Activated T-helper 1 cell treated with anti-CD3 and anti-CD28 coated beads, Interleukin-12 subunit alpha, Interleukin-12 subunit beta, Interleukin-2, Interleukin-4 antibody, amounts not matched to agents 30 ng/mL and 10 ng/mL and 1 ng/mL, durations not matched to agents 14 hours and 24 hours and 36 hours (primary cell): Measurements from ENCODE around the gene LIN7A. TPM values are rescaled to one million over a fixed set of nuclear protein-coding genes. Genes with fewer than 3 reads are reported as not detected.
"Not testable (repeated sequence)": the region's sequence is repeated elsewhere in the genome, so short reads cannot be mapped to it uniquely, and the experiment has no call there.

Experiments used
- DNase-seq: peaks from one replicate; pipeline ENCODE4 v3.0.0; 2021; ENCODE audit warnings: low spot score
- H3K27ac Mint-ChIP-seq: one replicate; pipeline ENCODE4 v1.8.0; 2021; ENCODE audit warnings: mild to moderate bottlenecking, mixed read lengths
- H3K27me3 Mint-ChIP-seq: one replicate; pipeline ENCODE4 v1.8.0; 2022; ENCODE audit warnings: mild to moderate bottlenecking, moderate library complexity, mixed read lengths; ENCODE audit not compliant: insufficient read depth
- H3K36me3 Mint-ChIP-seq: one replicate; pipeline ENCODE4 v1.8.0; 2021; ENCODE audit warnings: low read depth, mixed read lengths
- H3K4me1 Mint-ChIP-seq: one replicate; pipeline ENCODE4 v1.8.0; 2021; ENCODE audit warnings: low read depth, mixed read lengths
- H3K4me3 Mint-ChIP-seq: one replicate; pipeline ENCODE4 v1.8.0; 2021; ENCODE audit warnings: mild to moderate bottlenecking, moderate library complexity, mixed read lengths
- H3K9me3 Mint-ChIP-seq: one replicate; pipeline ENCODE4 v1.8.0; 2021; ENCODE audit warnings: mixed read lengths
- intact Hi-C: fragments of 100-400 bp; cut with micrococcal nuclease; formaldehyde crosslinking; loops from one replicate; pipeline ENCODE4 v1.15.1; 2024
- total RNA-seq: library from RNA; stranded (reverse); gene quantifications from 2 replicates; pipeline ENCODE4 v1.2.3, GENCODE V29; 2022

LIN7A gene
- total RNA-seq, 1 donor from 2014 or later = 1.5 TPM

GRCh38 chr12:80902711-80903110 lies 35.0 kb downstream of the LIN7A start:
- Mint-ChIP-seq H3K4me1 (no peaks in the 10 kb centered on the region), H3K9me3 (no peaks in the 10 kb centered on the region), H3K27ac (no peak overlapping the region), H3K27me3 (no peaks in the 10 kb centered on the region), H3K4me3 (no peak overlapping the region), H3K36me3 (no peaks in the 10 kb centered on the region)
- no peak for DNase-seq
- intact Hi-C loops = no loop called here

GRCh38 chr12:80901661-80902060 lies 36.1 kb downstream of the LIN7A start:
- no peaks in the 10 kb centered on the region for H3K4me1 Mint-ChIP-seq
- DNase-seq = no peak
- no peaks in the 10 kb centered on the region for H3K36me3 Mint-ChIP-seq
- no peaks in the 10 kb centered on the region for H3K27me3 Mint-ChIP-seq
- intact Hi-C loops = no loop called here
- no peak overlapping the region for H3K27ac Mint-ChIP-seq
- no peaks in the 10 kb centered on the region for H3K9me3 Mint-ChIP-seq
- no peak overlapping the region for H3K4me3 Mint-ChIP-seq

GRCh38 chr12:80895240-80895639 lies 42.5 kb downstream of the LIN7A start:
- Mint-ChIP-seq H3K4me3 (no peak overlapping the region), H3K27me3 (no peaks in the 10 kb centered on the region), H3K36me3 (no peaks in the 10 kb centered on the region), H3K9me3 (peaks cover 4% of the 10 kb centered on the region), H3K27ac (no peak overlapping the region), H3K4me1 (no peaks in the 10 kb centered on the region)
- DNase-seq = no peak
- intact Hi-C loops = no loop called here

GRCh38 chr12:80894179-80894578 lies 43.6 kb downstream of the LIN7A start:
- intact Hi-C loops = no loop called here
- H3K36me3 Mint-ChIP-seq = no peaks in the 10 kb centered on the region
- DNase-seq = no peak

GRCh38 chr12:80892597-80893445 lies 44.9 kb downstream of the LIN7A start:
- intact Hi-C loops = no loop called here
- Mint-ChIP-seq H3K4me1 (no peaks in the 10 kb centered on the region), H3K9me3 (peaks cover 4% of the 10 kb centered on the region), H3K4me3 (no peak overlapping the region), H3K36me3 (no peaks in the 10 kb centered on the region), H3K27ac (no peak overlapping the region), H3K27me3 (no peaks in the 10 kb centered on the region)
- no peak for DNase-seq

More at GRCh38 chr12:80894179-80894578, 43.6 kb downstream of the LIN7A start:
- Mint-ChIP-seq H3K9me3 (peaks cover 4% of the 10 kb centered on the region), H3K27ac (no peak overlapping the region), H3K4me1 (no peaks in the 10 kb centered on the region), H3K4me3 (no peak overlapping the region), H3K27me3 (no peaks in the 10 kb centered on the region)

- Mint-ChIP-seq H3K4me3 (no peak overlapping the region), H3K9me3 (peaks cover 3% of the 10 kb centered on the region)
Measured at GRCh38 chr12:80884651-80885050, 53.1 kb downstream of the LIN7A start.

GRCh38 chr12:80881106-80881505 lies 56.6 kb downstream of the LIN7A start:
- no peak for DNase-seq

More at GRCh38 chr12:80884651-80885050, 53.1 kb downstream of the LIN7A start:
- Mint-ChIP-seq H3K27me3 (no peaks in the 10 kb centered on the region), H3K36me3 (no peaks in the 10 kb centered on the region), H3K4me1 (no peaks in the 10 kb centered on the region), H3K27ac (no peak overlapping the region)
- intact Hi-C loops = no loop called here
- no peak for DNase-seq

GRCh38 chr12:80878452-80878851 lies 59.3 kb downstream of the LIN7A start:
- DNase-seq, H3K27me3 Mint-ChIP-seq, H3K27ac Mint-ChIP-seq, H3K4me1 Mint-ChIP-seq, H3K9me3 Mint-ChIP-seq, H3K4me3 Mint-ChIP-seq, intact Hi-C loops, H3K36me3 Mint-ChIP-seq: not testable (repeated sequence)

More at GRCh38 chr12:80881106-80881505, 56.6 kb downstream of the LIN7A start:
- no peaks in the 10 kb centered on the region for H3K36me3 Mint-ChIP-seq
- peaks cover 3% of the 10 kb centered on the region for H3K9me3 Mint-ChIP-seq
- no peaks in the 10 kb centered on the region for H3K27me3 Mint-ChIP-seq
- intact Hi-C loops = no loop called here
- no peak overlapping the region for H3K27ac Mint-ChIP-seq
- no peak overlapping the region for H3K4me3 Mint-ChIP-seq
- H3K4me1 Mint-ChIP-seq = no peaks in the 10 kb centered on the region

- Mint-ChIP-seq H3K4me3 (no peak overlapping the region), H3K27me3 (no peaks in the 10 kb centered on the region), H3K36me3 (no peaks in the 10 kb centered on the region), H3K4me1 (no peaks in the 10 kb centered on the region), H3K27ac (no peak overlapping the region), H3K9me3 (no peaks in the 10 kb centered on the region)
- no peak for DNase-seq
- intact Hi-C loops = no loop called here
Measured at GRCh38 chr12:80877721-80878265, 59.9 kb downstream of the LIN7A start.

GRCh38 chr12:80872053-80872452 lies 65.7 kb downstream of the LIN7A start:
- H3K27me3 Mint-ChIP-seq = no peaks in the 10 kb centered on the region
- no peak for DNase-seq
- H3K4me3 Mint-ChIP-seq = no peak overlapping the region
- H3K27ac Mint-ChIP-seq = no peak overlapping the region
- intact Hi-C loops = no loop called here
- no peaks in the 10 kb centered on the region for H3K4me1 Mint-ChIP-seq
- no peaks in the 10 kb centered on the region for H3K36me3 Mint-ChIP-seq
- H3K9me3 Mint-ChIP-seq = no peaks in the 10 kb centered on the region

GRCh38 chr12:80869264-80869663 lies 68.5 kb downstream of the LIN7A start:
- intact Hi-C loops = no loop called here
- Mint-ChIP-seq H3K4me3 (no peak overlapping the region), H3K27ac (no peak overlapping the region), H3K27me3 (no peaks in the 10 kb centered on the region), H3K4me1 (no peaks in the 10 kb centered on the region), H3K9me3 (no peaks in the 10 kb centered on the region), H3K36me3 (no peaks in the 10 kb centered on the region)
- DNase-seq = no peak

- Mint-ChIP-seq H3K36me3 (no peaks in the 10 kb centered on the region), H3K27me3 (no peaks in the 10 kb centered on the region), H3K4me3 (no peak overlapping the region), H3K9me3 (no peaks in the 10 kb centered on the region), H3K4me1 (no peaks in the 10 kb centered on the region), H3K27ac (no peak overlapping the region)
- no peak for DNase-seq
- intact Hi-C loops = no loop called here
Measured at GRCh38 chr12:80868576-80868975, 69.2 kb downstream of the LIN7A start.

GRCh38 chr12:80867941-80868340 lies 69.8 kb downstream of the LIN7A start:
- H3K4me1 Mint-ChIP-seq = no peaks in the 10 kb centered on the region
- DNase-seq = no peak
- H3K36me3 Mint-ChIP-seq = no peaks in the 10 kb centered on the region
- no peak overlapping the region for H3K4me3 Mint-ChIP-seq
- no peaks in the 10 kb centered on the region for H3K27me3 Mint-ChIP-seq
- no peak overlapping the region for H3K27ac Mint-ChIP-seq
- no peaks in the 10 kb centered on the region for H3K9me3 Mint-ChIP-seq
- intact Hi-C loops = no loop called here
